Neural crest cell (in vitro differentiated cells): Measurements from ENCODE around the gene PKIB. TPM values are rescaled to one million over a fixed set of nuclear protein-coding genes. Genes with fewer than 3 reads are reported as not detected.

Experiments used
- DNase-seq: peaks from one replicate; pipeline ENCODE4 v3.0.0; 2021; ENCODE audit warnings: low read depth, mixed read lengths, low spot score
- H3K27ac Mint-ChIP-seq: one replicate; pipeline ENCODE4 v1.8.0; 2021; ENCODE audit warnings: mild to moderate bottlenecking, mixed read lengths; ENCODE audit not compliant: unreplicated experiment
- H3K27me3 Mint-ChIP-seq: 2 replicates; pipeline ENCODE4 v1.8.0; 2021; ENCODE audit warnings: low read depth, mild to moderate bottlenecking, mixed read lengths
- H3K36me3 Mint-ChIP-seq: 2 replicates; pipeline ENCODE4 v1.8.0; 2021; ENCODE audit warnings: low read depth, mild to moderate bottlenecking, mixed read lengths
- H3K4me1 Mint-ChIP-seq: 2 replicates; pipeline ENCODE4 v1.8.0; 2021; ENCODE audit warnings: mixed read lengths
- H3K4me3 Mint-ChIP-seq: one replicate; pipeline ENCODE4 v1.8.0; 2021; ENCODE audit warnings: mild to moderate bottlenecking, mixed read lengths
- H3K9me3 Mint-ChIP-seq: 2 replicates; pipeline ENCODE4 v1.8.0; 2021; ENCODE audit warnings: mixed read lengths
- total RNA-seq: library from RNA; stranded (reverse); gene quantifications from 2 replicates; pipeline ENCODE4 v1.2.1, GENCODE V29; 2021
- TF ChIP-seq, protein P1 (sequence below): fragments of 200-600 bp; sonication (generic); conservative IDR thresholded peaks from 2 replicates; pipeline ENCODE4 v1.5.0; 2021; ENCODE audit warnings: antibody characterized with exemption, mild to moderate bottlenecking

Gene PKIB
- total RNA-seq, 1 donor from 2014 or later: 86.4 TPM

- TF ChIP-seq, protein P1, sequence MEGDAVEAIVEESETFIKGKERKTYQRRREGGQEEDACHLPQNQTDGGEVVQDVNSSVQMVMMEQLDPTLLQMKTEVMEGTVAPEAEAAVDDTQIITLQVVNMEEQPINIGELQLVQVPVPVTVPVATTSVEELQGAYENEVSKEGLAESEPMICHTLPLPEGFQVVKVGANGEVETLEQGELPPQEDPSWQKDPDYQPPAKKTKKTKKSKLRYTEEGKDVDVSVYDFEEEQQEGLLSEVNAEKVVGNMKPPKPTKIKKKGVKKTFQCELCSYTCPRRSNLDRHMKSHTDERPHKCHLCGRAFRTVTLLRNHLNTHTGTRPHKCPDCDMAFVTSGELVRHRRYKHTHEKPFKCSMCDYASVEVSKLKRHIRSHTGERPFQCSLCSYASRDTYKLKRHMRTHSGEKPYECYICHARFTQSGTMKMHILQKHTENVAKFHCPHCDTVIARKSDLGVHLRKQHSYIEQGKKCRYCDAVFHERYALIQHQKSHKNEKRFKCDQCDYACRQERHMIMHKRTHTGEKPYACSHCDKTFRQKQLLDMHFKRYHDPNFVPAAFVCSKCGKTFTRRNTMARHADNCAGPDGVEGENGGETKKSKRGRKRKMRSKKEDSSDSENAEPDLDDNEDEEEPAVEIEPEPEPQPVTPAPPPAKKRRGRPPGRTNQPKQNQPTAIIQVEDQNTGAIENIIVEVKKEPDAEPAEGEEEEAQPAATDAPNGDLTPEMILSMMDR: no peak
- DNase-seq: no peak
- Mint-ChIP-seq H3K9me3 (peaks cover 2% of the 10 kb centered on the region), H3K4me1 (peaks cover 3% of the 10 kb centered on the region), H3K27me3 (no peaks in the 10 kb centered on the region), H3K27ac (no peak overlapping the region), H3K4me3 (no peak overlapping the region), H3K36me3 (peaks cover 39% of the 10 kb centered on the region)
Measured at GRCh38 chr6:122676146-122676545, 65.9 kb downstream of the PKIB start.

- Mint-ChIP-seq H3K4me1 (peaks cover 3% of the 10 kb centered on the region), H3K9me3 (peaks cover 2% of the 10 kb centered on the region), H3K36me3 (peaks cover 40% of the 10 kb centered on the region), H3K4me3 (no peak overlapping the region), H3K27me3 (no peaks in the 10 kb centered on the region), H3K27ac (no peak overlapping the region)
- no peak for DNase-seq
- TF ChIP-seq, protein P1: no peak
Measured at GRCh38 chr6:122676688-122677087, 66.5 kb downstream of the PKIB start.

GRCh38 chr6:122677406-122677805, 67.2 kb downstream of the PKIB start:
- no peak for DNase-seq
- H3K4me3 Mint-ChIP-seq: no peak overlapping the region
- peaks cover 2% of the 10 kb centered on the region for H3K9me3 Mint-ChIP-seq
- H3K27me3 Mint-ChIP-seq: no peaks in the 10 kb centered on the region
- TF ChIP-seq, protein P1: no peak
- H3K4me1 Mint-ChIP-seq: peaks cover 3% of the 10 kb centered on the region
- peaks cover 37% of the 10 kb centered on the region for H3K36me3 Mint-ChIP-seq
- no peak overlapping the region for H3K27ac Mint-ChIP-seq

GRCh38 chr6:122678841-122679240, 68.6 kb downstream of the PKIB start:
- TF ChIP-seq, protein P1: no peak

GRCh38 chr6:122681705-122682104, 71.5 kb downstream of the PKIB start:
- Mint-ChIP-seq H3K27ac (no peak overlapping the region), H3K36me3 (peaks cover 29% of the 10 kb centered on the region), H3K4me3 (no peak overlapping the region), H3K9me3 (peaks cover 3% of the 10 kb centered on the region), H3K4me1 (peaks cover 3% of the 10 kb centered on the region), H3K27me3 (no peaks in the 10 kb centered on the region)
- no peak for DNase-seq
- TF ChIP-seq, protein P1: no peak

More at GRCh38 chr6:122678841-122679240, 68.6 kb downstream of the PKIB start:
- DNase-seq: no peak
- H3K4me3 Mint-ChIP-seq: no peak overlapping the region
- H3K36me3 Mint-ChIP-seq: peaks cover 38% of the 10 kb centered on the region
- H3K4me1 Mint-ChIP-seq: peaks cover 3% of the 10 kb centered on the region
- H3K27ac Mint-ChIP-seq: no peak overlapping the region
- H3K9me3 Mint-ChIP-seq: peaks cover 1% of the 10 kb centered on the region
- no peaks in the 10 kb centered on the region for H3K27me3 Mint-ChIP-seq
